Measurements from ENCODE around the gene SELENOK. TPM values are rescaled to one million over a fixed set of nuclear protein-coding genes. Genes with fewer than 3 reads are reported as not detected.

SELENOK gene
- total RNA-seq, 1 donor from 2014 or later, result 44.5 TPM

DNA sequence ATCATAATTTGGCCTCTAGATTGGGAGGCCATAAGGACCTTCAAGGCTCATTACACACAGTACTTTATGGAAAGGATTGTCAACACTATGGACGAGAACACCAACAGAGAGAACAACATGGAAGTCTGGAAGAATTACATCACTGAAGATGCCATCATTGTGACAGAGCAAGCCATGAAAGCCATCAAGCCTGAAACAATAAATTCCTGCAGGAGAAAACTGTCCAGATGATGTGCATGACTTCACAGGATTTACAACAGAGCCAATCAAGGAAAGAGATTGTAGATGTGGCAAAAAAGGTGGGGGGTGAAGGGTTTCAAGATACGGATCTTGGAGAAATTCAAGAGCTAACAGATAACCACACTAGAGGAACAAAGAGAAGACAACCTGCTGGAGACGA lies 29.4 kb downstream of the SELENOK start:
- Histone ChIP-seq H3K36me3 (peaks cover 73% of the 10 kb centered on the region), H3K27me3 (no peaks in the 10 kb centered on the region), H3K9me3 (no peaks in the 10 kb centered on the region), H3K4me3 (no peak overlapping the region), H3K4me1 (no peaks in the 10 kb centered on the region), H3K27ac (no peak overlapping the region)
- ATAC-seq (no peak), DNase-seq (no peak)
- TF ChIP-seq CTCF (IDR thresholded peaks at IDR 0.05), result no peak
- intact Hi-C loops (cut with DNase I), result no loop called here

- no peak for TF ChIP-seq CTCF (IDR thresholded peaks at IDR 0.05)
- H3K9me3 ChIP-seq, result no peaks in the 10 kb centered on the region
- H3K27ac ChIP-seq, result no peak overlapping the region
- intact Hi-C loops (cut with DNase I), result no loop called here
- H3K27me3 ChIP-seq, result no peaks in the 10 kb centered on the region
- peaks cover 52% of the 10 kb centered on the region for H3K36me3 ChIP-seq
- no peak for ATAC-seq
- H3K4me1 ChIP-seq, result no peaks in the 10 kb centered on the region
- H3K4me3 ChIP-seq, result no peak overlapping the region
- DNase-seq, result no peak
These were observed 31.5 kb downstream of the SELENOK start for GRCh38 chr3:53860196-53860595.

GRCh38 chr3:53859178-53859577 lies 32.5 kb downstream of the SELENOK start:
- Histone ChIP-seq H3K4me1 (no peaks in the 10 kb centered on the region), H3K9me3 (no peaks in the 10 kb centered on the region), H3K27ac (no peak overlapping the region), H3K4me3 (no peak overlapping the region), H3K27me3 (no peaks in the 10 kb centered on the region), H3K36me3 (peaks cover 42% of the 10 kb centered on the region)
- no peak for ATAC-seq
- TF ChIP-seq CTCF (IDR thresholded peaks at IDR 0.05), result no peak
- no peak for DNase-seq
- intact Hi-C loops (cut with DNase I), result no loop called here

- no peaks in the 10 kb centered on the region for H3K4me1 ChIP-seq
- H3K27me3 ChIP-seq, result no peaks in the 10 kb centered on the region
- H3K27ac ChIP-seq, result no peak overlapping the region
- H3K4me3 ChIP-seq, result no peak overlapping the region
- intact Hi-C loops (cut with DNase I), result no loop called here
- H3K36me3 ChIP-seq, result peaks cover 33% of the 10 kb centered on the region
- H3K9me3 ChIP-seq, result no peaks in the 10 kb centered on the region
- no peak for ATAC-seq
- no peak for TF ChIP-seq CTCF (IDR thresholded peaks at IDR 0.05)
- DNase-seq, result no peak
These were observed 33.4 kb downstream of the SELENOK start for GRCh38 chr3:53858096-53858741.

GRCh38 chr3:53856964-53857363 lies 34.7 kb downstream of the SELENOK start:
- Histone ChIP-seq H3K36me3 (peaks cover 21% of the 10 kb centered on the region), H3K27ac (no peak overlapping the region), H3K27me3 (no peaks in the 10 kb centered on the region), H3K4me3 (no peak overlapping the region), H3K9me3 (no peaks in the 10 kb centered on the region), H3K4me1 (no peaks in the 10 kb centered on the region)
- intact Hi-C loops (cut with DNase I), result no loop called here
- ATAC-seq (no peak), DNase-seq (no peak)
- TF ChIP-seq CTCF (IDR thresholded peaks at IDR 0.05), result no peak

DNA sequence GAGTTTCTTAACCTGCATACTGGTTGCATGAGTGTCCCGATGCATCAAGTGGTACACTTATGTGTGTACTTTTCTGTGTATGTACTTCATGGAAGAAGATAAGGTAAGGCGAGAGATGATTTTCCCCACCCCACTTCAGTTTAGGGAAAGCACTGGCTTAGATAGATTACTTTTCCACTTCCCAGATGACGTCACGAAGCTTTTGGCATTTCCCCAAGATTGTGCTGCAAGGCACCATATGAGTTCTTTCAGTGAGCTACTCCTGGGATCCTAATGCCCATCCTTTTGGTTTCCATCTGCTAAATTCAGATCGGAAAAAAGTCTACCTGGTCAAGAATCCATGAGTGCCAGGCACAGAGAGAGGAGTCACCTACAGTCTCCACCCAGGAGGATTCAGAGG lies 40.8 kb downstream of the SELENOK start:
- H3K4me1 ChIP-seq, result no peaks in the 10 kb centered on the region
- no peak overlapping the region for H3K27ac ChIP-seq
- TF ChIP-seq CTCF (IDR thresholded peaks at IDR 0.05), result no peak
- no peaks in the 10 kb centered on the region for H3K36me3 ChIP-seq
- DNase-seq (no peak), ATAC-seq (no peak)
- H3K9me3 ChIP-seq, result no peaks in the 10 kb centered on the region
- intact Hi-C loops (cut with DNase I), result no loop called here
- no peaks in the 10 kb centered on the region for H3K27me3 ChIP-seq
- no peak overlapping the region for H3K4me3 ChIP-seq

All from upper lobe of right lung (tissue), 1 donor.